Islet of Langerhans (tissue), 1 donor: Measurements from ENCODE around the gene KLC1.
A peak's percentile ranks its signal among the peaks of the same experiment; 100 is the strongest.

Experiments
- FAIRE-seq: peaks from one replicate; lab custom pipeline; 2011; peaks lifted over from hg19 to GRCh38; lab: Jason Lieb, UNC

The KLC1 gene

GRCh38 chr14:103705504-103706284 is 76.7 kb downstream of the KLC1 start:
- no peak for FAIRE-seq

GRCh38 chr14:103706551-103707328 is 77.7 kb downstream of the KLC1 start:
- no peak for FAIRE-seq

GRCh38 chr14:103707329-103708263 is 78.6 kb downstream of the KLC1 start:
- FAIRE-seq: no peak

- no peak for FAIRE-seq
Measured at GRCh38 chr14:103708750-103709187, 79.8 kb downstream of the KLC1 start.

- FAIRE-seq: no peak
Measured at GRCh38 chr14:103709814-103710213, 80.8 kb downstream of the KLC1 start.

- no peak for FAIRE-seq
Measured at GRCh38 chr14:103710771-103711377, 81.9 kb downstream of the KLC1 start.

- FAIRE-seq: no peak
Measured at GRCh38 chr14:103711516-103712431, 82.8 kb downstream of the KLC1 start.

GRCh38 chr14:103712633-103713247 is 83.7 kb downstream of the KLC1 start:
- no peak for FAIRE-seq

GRCh38 chr14:103713304-103714062 is 84.5 kb downstream of the KLC1 start:
- no peak for FAIRE-seq

GRCh38 chr14:103714063-103714724 is 85.2 kb downstream of the KLC1 start:
- FAIRE-seq: no peak

- FAIRE-seq: peak; percentile 95
Measured at GRCh38 chr14:103715052-103716000, 86.3 kb downstream of the KLC1 start, which contains the start of the genes XRCC3 and ZFYVE21. TSS of gene XRCC3 (minus strand) at chr14:103715451. CDS start at chr14:103711087, 4,364 bp downstream. TSS of gene ZFYVE21 (plus strand) at chr14:103715810. CDS start at chr14:103715842, 32 bp downstream.

GRCh38 chr14:103716091-103716801 is 87.2 kb downstream of the KLC1 start:
- FAIRE-seq: no peak

- no peak for FAIRE-seq
Measured at GRCh38 chr14:103716899-103717411, 87.9 kb downstream of the KLC1 start.

- no peak for FAIRE-seq
Measured at GRCh38 chr14:103718572-103718971, 89.6 kb downstream of the KLC1 start.

- no peak for FAIRE-seq
Measured at GRCh38 chr14:103719751-103720150, 90.7 kb downstream of the KLC1 start.

GRCh38 chr14:103721334-103722120 is 92.5 kb downstream of the KLC1 start:
- no peak for FAIRE-seq
